Choroid plexus epithelial cell (primary cell): ENCODE data around the gene NFYC.

Experiments used
- DNase-seq: peaks from one replicate; pipeline ENCODE4 v3.0.0-alpha.2; 2010; ENCODE audit warnings: low read depth
- H3K4me3 ChIP-seq: 2 replicates; pipeline ENCODE4 v1.5.1; 2011; ENCODE audit warnings: low read depth, mild to moderate bottlenecking, control low read depth, low read length, moderate library complexity
- TF ChIP-seq, protein P1 (sequence below): conservative IDR thresholded peaks from 2 replicates; pipeline ENCODE4 v1.5.1; 2011; ENCODE audit warnings: low read depth, mild to moderate bottlenecking, control low read depth, inconsistent platforms, low read length, moderate library complexity

NFYC gene

DNA sequence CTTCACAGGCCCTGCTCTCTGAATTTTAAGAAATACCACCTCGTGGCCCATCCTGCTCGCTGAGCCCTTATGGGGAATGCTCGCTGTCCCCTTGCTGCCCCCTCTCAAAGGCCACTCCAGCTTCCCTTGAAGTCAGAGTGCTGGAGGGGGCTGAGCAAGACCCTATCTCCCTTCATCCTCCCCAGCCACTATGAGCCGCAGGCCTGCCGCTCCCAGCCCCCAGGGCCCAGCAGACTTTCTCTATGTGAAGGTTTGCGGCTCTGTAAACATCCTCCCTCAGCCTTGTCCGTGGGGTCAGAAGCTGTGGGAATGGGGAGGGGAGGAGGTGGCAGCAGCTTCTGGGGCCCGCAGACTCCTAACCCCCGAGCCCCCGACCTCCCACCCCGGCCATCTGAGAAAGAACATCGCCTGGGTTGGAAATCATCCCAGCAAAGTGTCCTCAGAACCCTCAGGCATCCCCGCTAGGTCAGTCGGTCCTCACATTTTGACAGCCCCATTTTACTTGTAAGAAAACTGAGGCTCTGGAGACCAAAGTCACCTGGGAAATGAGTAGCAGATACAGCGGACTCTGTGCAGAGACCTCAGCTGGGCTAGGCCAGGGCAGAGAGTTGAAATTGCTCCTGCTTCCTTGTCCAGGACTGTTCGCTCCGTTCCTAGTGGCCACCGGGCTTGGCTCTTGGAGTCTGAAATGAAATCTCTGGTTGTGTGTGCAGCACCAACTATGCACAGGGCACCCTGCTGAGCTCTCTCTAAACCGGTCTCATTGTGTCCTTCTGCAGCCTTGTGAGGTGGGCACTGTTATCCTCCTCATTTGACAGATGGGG is 96.4 kb downstream of the NFYC start:
- TF ChIP-seq, protein P1, sequence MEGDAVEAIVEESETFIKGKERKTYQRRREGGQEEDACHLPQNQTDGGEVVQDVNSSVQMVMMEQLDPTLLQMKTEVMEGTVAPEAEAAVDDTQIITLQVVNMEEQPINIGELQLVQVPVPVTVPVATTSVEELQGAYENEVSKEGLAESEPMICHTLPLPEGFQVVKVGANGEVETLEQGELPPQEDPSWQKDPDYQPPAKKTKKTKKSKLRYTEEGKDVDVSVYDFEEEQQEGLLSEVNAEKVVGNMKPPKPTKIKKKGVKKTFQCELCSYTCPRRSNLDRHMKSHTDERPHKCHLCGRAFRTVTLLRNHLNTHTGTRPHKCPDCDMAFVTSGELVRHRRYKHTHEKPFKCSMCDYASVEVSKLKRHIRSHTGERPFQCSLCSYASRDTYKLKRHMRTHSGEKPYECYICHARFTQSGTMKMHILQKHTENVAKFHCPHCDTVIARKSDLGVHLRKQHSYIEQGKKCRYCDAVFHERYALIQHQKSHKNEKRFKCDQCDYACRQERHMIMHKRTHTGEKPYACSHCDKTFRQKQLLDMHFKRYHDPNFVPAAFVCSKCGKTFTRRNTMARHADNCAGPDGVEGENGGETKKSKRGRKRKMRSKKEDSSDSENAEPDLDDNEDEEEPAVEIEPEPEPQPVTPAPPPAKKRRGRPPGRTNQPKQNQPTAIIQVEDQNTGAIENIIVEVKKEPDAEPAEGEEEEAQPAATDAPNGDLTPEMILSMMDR: no peak
- no peak overlapping the region for H3K4me3 ChIP-seq
- no peak for DNase-seq

DNA sequence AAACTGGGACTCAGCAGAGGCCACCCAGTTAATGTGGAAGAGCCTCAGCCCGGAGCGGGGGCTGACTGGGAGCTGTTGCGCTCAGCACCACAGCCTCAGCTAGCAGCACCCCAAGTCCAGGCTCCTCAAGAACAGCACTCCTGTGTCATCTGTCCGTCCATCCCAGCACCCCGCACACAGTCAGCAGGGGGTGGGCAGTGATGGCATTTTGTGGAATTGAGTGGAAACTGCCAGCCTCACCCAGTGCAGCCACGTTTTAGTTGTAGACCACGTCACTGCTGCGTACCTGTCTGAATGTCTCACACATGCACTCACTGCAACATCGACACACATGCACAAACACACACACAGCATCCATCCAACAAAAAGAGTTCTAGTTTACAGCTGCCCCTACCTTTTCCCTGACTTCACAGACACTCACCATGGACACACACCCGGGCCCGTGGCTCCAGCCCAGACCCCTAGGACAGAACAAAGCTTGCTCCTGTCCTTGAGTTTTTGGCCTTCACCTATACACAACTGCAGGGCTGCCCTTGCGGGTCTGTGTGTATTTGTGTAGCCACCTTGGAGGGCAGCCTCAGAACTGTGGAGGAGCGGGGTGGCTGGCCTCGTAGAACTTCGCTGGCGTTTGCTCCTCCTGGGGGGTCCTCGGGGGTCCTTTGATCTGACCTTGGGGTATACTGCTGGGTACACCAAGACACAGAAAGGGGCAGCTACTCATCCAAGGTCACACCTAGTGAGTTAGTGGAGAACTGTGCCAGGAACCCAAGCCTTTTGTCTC is 97.2 kb downstream of the NFYC start:
- TF ChIP-seq, protein P1: no peak
- DNase-seq: no peak
- H3K4me3 ChIP-seq: no peak overlapping the region

DNA sequence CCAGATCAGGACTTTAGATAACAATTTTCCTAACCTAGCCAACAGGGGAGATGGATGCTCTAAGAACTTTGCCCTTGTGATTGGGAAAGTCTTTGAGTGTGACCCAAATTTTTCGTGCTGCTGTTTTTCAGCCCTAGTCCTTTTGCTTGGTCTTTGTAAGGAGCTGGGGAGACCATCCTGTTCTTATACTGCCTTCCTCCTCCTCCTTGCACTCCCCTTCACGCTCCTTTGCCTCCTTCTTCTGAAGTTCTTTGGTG is 97.8 kb downstream of the NFYC start:
- DNase-seq: no peak
- no peak overlapping the region for H3K4me3 ChIP-seq
- TF ChIP-seq, protein P1: no peak

DNA sequence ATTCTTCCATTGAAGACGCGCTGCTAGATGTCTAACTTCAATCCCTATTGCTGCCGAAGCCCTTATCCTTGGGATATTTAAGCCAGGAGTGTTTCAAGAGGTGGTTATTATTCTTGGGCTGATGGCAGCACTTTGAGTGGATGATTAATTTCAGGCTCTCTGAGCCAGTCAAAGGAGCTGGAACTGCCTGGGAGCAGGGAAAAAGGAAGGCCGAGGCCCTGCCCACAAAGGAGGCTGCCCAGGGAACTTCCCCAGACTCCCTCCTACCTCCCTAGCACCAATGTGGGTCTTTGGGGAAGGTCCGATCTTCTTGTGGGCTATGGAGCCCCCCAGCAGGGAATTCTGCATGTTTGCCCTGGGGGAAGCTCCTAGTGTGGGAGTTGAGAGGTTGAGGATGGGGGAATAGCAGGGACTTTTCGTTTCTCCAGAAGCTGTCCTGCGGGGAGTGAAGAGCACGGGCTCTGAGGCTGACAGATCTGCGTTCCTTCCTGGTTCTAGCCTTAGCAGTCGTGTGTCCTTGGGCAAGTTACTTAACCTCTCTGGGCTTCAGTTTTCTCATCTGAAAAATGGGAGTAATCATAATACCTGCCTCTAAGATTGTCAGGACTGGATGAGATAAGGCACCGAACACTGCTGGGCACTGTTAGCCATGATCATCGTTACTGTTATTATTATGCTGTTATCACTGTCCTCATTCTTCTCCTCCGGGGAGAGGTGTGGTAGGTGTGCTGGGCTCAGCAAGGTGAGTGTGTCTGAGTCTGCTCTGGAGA is 98.3 kb downstream of the NFYC start:
- H3K4me3 ChIP-seq: no peak overlapping the region
- DNase-seq: no peak
- TF ChIP-seq, protein P1: no peak

DNA sequence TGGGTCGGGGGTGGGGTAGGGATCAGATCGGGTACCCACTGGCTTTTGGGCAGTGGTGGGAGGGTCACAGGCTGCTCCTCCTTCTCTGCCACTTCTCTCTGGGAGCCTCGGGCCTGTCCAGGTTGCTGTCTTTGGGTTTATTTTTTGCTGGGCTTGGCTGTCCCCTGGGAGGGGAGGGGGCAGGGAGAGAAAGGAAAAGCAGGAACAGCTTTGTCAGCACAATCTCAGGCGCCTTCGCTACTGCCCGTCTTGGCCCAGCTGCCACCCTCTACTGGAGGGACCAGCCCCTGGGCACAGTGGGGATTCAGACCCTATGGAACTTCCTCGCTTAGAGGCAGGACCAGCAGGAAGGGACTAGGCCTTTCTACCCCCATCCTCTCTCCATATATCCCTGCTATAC is 100.5 kb downstream of the NFYC start:
- TF ChIP-seq, protein P1: no peak
- no peak for DNase-seq
- H3K4me3 ChIP-seq: no peak overlapping the region

DNA sequence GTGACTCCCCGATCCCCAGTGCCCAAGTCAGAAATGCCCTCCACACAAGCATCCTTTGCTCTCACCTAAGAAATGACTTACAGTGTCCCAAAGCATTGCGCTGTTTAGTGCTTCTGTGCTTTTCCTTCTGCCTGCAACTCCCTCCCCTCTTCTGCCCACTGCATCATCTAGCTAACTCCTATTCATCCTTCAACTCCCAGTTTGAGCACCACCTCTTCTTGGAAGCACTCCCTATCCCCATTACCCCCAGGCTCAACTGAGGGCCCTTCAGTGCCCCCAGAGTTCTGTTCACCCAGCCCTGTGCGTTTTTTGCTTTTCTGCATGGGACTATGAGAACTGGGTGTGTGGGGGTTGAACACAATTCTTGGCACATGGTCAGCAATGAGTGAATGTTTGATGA is 102.1 kb downstream of the NFYC start:
- TF ChIP-seq, protein P1: no peak
- DNase-seq: no peak

More for the DNA sequence above, 102.1 kb downstream of the NFYC start:
- no peak overlapping the region for H3K4me3 ChIP-seq
